GM19468 (cell line): ENCODE results near the gene LY6G6D.

Experiments
- ATAC-seq: cut with Tn5 transposase; IDR thresholded peaks from one replicate; pipeline ENCODE4 v1.9.1; 2021; ENCODE audit warnings: mild to moderate bottlenecking, moderate library complexity, moderate number of reproducible peaks; ENCODE audit not compliant: unreplicated experiment; ENCODE audit errors: extremely low read depth

LY6G6D gene

GRCh38 chr6:31760790-31761189 is 45.6 kb downstream of the LY6G6D start:
- ATAC-seq: no peak

GRCh38 chr6:31761343-31761742 is 46.2 kb downstream of the LY6G6D start:
- no peak for ATAC-seq

GRCh38 chr6:31762356-31762755 is 47.2 kb downstream of the LY6G6D start, which contains the start of gene SAPCD1:
SAPCD1 (plus strand) TSS chr6:31762656; CDS start chr6:31763055, 399 bp downstream.
- no peak for ATAC-seq

GRCh38 chr6:31762878-31763618 is 47.9 kb downstream of the LY6G6D start:
- ATAC-seq: no peak

GRCh38 chr6:31763619-31763940 is 48.4 kb downstream of the LY6G6D start:
- no peak for ATAC-seq

- ATAC-seq: no peak
These were observed 49.0 kb downstream of the LY6G6D start for GRCh38 chr6:31764198-31764597.

GRCh38 chr6:31765559-31765909 is 50.4 kb downstream of the LY6G6D start:
- no peak for ATAC-seq

GRCh38 chr6:31765910-31766794 is 51.0 kb downstream of the LY6G6D start:
- no peak for ATAC-seq

- ATAC-seq: no peak
These were observed 52.0 kb downstream of the LY6G6D start for GRCh38 chr6:31767096-31767645.
